Fibroblast of villous mesenchyme (primary cell): ENCODE results near the gene ZBTB34. TPM values are rescaled to one million over a fixed set of nuclear protein-coding genes. Genes with fewer than 3 reads are reported as not detected.

ENCODE experiments used
- DNase-seq: peaks from one replicate; pipeline ENCODE4 v3.0.0-alpha.2; 2010; ENCODE audit warnings: low read depth
- H3K4me3 ChIP-seq: 2 replicates; pipeline ENCODE4 v1.5.1; 2011; ENCODE audit warnings: low read depth, mild to moderate bottlenecking, low read length
- CTCF ChIP-seq: IDR thresholded peaks from 2 replicates; pipeline ENCODE4 v1.5.1; 2012; ENCODE audit warnings: low read depth, mild to moderate bottlenecking, low read length; ENCODE audit not compliant: insufficient read depth
- total RNA-seq: library from RNA; depleted of rRNA; stranded (reverse); fragments of >200 nt; gene quantifications from 2 replicates; pipeline ENCODE4 v1.2.3, GENCODE V29; 2012

ZBTB34 gene
- total RNA-seq, 1 donor, result 6.9 TPM

GRCh38 chr9:126833710-126834345 lies 26.6 kb upstream of the ZBTB34 start:
- H3K4me3 ChIP-seq, result no peak overlapping the region
- TF ChIP-seq CTCF, result no peak
- DNase-seq, result no peak

GRCh38 chr9:126834672-126835071 lies 25.8 kb upstream of the ZBTB34 start:
- no peak for TF ChIP-seq CTCF
- DNase-seq, result no peak
- H3K4me3 ChIP-seq, result no peak overlapping the region

GRCh38 chr9:126836216-126836615 lies 24.2 kb upstream of the ZBTB34 start:
- TF ChIP-seq CTCF, result no peak
- no peak overlapping the region for H3K4me3 ChIP-seq
- peak; percentile 8 for DNase-seq

- no peak for TF ChIP-seq CTCF
- DNase-seq, result no peak
- H3K4me3 ChIP-seq, result no peak overlapping the region
Observed at GRCh38 chr9:126838055-126838811, 22.2 kb upstream of the ZBTB34 start.

- no peak for TF ChIP-seq CTCF
- no peak overlapping the region for H3K4me3 ChIP-seq
- DNase-seq, result no peak
Observed at GRCh38 chr9:126838895-126839294, 21.5 kb upstream of the ZBTB34 start.

- no peak overlapping the region for H3K4me3 ChIP-seq
- no peak for TF ChIP-seq CTCF
- DNase-seq, result no peak
Observed at GRCh38 chr9:126839301-126839700, 21.1 kb upstream of the ZBTB34 start.
